HG02973 (cell line): Measurements from ENCODE around the gene RNF225.
"Not testable (repeated sequence)": the region's sequence is repeated elsewhere in the genome, so short reads cannot be mapped to it uniquely, and the experiment has no call there.

Experiments
- ATAC-seq: cut with Tn5 transposase; IDR thresholded peaks from one replicate; pipeline ENCODE4 v1.9.1; 2021; ENCODE audit warnings: moderate library complexity; ENCODE audit not compliant: unreplicated experiment

The RNF225 gene

DNA sequence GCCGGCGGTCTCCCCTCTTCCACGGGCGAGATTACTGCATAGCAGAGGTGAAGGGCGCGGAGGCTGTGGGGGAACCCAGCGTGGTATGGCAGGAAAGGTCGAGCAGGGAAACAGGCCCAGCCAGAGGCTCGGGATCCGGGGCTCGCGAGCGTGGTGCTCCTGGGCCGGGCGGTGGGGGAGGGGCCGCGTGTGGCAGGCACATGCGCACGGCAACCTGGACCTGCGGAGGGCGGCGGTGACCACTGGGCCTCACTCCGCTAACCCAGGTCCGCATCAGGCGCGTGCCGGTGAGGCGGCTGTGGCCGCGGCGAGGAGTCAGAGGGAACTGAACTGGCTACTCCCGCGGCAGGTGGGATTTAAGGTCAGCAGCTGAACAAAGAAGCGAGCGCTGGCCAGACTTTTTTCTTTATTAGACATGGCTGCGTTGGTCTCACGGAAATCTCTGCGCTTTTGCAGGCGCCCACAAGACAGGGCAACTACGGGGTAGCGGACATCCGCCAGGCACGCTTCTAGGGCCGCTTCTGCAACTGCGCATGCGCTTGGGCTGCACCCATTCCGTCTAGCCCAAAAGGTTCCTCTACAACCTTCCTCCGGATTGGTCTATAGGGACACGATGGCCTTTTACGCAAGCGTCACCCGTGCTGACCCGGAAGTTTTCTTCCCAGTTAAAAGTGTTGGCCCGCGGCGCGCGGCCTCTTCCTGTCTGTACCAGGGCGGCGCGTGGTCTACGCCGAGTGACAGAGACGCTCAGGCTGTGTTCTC is 8.7 kb upstream of the RNF225 start, which contains the start of gene RPS5:
RPS5 (plus strand) TSS at position 694 of the 762 bp plus-strand sequence. CDS start 869 bp downstream, outside the sequence.
- peak; percentile 77 for ATAC-seq

DNA sequence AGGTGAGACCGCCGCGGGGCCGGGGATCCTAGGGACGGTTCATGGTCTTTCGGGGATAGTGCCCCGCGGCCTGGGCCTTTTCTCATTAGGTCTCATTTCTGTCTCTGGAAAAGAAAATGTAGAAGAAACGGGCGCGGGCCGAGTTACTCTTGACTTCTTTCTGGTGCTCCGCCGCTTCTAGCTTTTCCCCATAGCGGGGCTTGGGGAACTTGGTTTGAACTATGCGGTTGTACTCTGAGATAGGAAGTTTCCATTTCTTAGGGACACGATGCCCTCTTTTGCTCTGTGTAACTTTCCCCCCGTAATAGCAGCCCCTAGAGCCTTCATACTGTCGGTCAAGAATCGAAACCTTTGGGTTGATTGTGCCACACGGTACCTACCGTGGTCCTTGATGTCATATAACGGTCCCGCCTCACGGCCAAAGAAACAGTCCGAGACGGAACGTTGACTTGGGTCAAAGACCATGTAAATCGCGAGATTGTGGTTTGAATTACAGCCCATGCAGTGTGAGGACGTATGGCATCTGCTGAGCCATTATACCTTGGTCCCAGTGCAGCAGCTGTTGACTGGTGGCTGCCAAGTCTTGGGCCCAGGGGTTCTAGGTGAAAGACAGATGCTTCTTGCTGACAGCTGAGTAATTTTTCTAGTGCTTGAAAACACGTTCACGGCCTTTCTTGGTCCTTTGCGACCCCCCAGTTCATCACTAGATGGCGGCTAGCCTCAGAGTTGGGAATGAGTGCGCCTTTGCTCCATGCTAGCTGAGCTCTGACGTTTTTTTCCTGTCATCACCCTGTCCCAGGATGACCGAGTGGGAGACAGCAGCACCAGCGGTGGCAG is 7.9 kb upstream of the RNF225 start:
- ATAC-seq, result no peak

DNA sequence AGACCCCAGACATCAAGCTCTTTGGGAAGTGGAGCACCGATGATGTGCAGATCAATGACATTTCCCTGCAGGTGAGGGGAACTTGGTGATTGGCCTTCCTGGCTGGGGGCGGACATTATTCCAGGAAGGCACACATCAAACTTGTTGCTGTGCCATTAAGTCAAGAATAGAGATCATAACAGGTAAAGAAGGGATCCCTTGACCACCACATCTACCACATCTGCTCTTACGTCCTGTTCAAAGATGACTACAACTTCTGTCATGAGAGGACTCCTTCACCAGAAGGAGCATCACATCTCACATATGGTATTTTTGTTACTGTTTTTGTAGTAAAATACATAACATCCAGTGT is 7.3 kb upstream of the RNF225 start:
- ATAC-seq, result no peak

DNA sequence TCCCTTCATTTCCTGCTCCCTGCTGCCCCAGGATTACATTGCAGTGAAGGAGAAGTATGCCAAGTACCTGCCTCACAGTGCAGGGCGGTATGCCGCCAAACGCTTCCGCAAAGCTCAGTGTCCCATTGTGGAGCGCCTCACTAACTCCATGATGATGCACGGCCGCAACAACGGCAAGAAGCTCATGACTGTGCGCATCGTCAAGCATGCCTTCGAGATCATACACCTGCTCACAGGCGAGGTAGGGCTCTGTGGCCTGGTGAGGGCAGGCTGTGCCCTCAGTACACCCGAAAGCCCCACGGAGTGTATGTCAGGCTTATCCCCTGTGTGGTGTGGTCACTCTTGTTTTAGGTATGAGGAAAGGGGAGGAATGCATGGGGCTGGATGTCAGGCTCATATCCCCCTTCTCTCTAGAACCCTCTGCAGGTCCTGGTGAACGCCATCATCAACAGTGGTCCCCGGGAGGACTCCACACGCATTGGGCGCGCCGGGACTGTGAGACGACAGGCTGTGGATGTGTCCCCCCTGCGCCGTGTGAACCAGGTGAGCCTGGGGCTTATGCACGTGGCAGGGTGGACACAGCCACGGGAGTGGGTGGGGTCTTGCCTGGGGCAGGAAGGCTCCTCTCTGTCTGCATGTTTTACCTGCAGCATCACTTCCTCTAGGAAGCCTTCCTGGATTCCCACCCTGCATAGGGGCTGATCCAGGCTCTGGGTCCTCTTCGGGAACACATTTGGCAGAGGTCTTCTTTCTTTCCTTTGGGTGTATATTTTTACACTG is 2.3 kb upstream of the RNF225 start:
- no peak for ATAC-seq

DNA sequence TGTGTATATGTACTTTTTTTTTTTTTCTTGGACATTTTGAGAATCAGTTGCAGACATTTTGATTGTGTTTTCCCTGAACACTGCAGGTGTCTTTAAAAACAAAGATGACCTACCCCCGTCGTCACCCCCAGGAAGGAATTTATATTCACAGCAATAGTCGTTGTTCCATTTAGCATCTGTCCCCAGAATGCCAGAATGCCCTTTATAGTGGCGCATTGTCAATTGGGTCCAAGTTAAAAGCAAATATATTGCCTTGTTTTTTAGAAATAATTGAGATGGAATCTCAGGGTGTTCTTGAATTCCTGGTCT is 1.8 kb upstream of the RNF225 start:
- ATAC-seq, result no peak

DNA sequence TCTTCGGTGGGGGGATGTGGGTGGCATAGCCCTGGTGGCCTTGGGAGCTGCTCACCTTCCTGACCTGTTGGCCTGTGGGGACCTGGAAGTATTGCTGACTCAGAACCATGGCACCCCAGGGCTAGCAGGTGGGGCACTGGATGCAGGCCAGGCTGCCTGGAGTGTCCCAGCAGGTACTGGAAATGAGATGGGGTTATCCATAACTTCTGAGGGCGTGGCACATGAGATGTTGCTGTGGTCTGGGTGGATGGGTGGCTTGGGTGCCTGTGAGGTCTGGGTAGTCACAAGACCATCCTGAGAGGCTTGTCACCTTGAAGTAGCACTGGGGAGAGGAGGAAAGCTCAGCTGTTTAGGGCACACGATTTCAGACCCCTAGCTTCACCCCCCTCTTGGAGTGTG is 636 bp upstream of the RNF225 start:
- no peak for ATAC-seq

DNA sequence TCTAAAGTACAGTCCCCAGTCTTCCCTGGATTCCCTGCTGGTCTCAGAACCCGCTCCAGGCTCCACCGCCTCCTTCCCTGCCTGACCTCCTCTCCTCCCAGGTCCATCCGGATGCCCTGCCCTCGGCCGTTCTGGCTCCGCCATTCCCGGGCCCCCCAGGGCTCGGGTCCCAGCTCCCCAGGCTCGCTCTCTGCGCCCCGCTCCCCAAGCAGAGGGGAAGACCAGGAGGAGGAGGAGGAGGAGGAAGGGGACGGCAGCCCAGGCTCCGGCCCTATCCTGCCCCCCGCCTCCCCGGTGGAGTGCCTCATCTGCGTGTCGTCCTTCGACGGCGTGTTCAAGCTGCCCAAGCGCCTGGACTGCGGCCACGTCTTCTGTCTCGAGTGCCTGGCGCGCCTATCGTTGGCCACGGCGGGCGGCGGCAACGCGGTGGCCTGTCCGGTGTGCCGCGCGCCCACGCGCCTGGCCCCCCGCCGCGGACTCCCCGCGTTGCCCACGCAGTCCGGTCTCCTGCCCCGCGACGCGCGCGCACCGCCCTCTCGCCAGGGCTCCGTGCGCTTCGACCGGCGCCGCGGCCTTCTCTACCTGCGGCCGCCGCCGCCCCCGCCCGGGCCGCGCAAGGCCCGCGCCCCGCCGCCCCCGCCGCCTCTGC is 647 bp downstream of the RNF225 start:
- ATAC-seq, result no peak

DNA sequence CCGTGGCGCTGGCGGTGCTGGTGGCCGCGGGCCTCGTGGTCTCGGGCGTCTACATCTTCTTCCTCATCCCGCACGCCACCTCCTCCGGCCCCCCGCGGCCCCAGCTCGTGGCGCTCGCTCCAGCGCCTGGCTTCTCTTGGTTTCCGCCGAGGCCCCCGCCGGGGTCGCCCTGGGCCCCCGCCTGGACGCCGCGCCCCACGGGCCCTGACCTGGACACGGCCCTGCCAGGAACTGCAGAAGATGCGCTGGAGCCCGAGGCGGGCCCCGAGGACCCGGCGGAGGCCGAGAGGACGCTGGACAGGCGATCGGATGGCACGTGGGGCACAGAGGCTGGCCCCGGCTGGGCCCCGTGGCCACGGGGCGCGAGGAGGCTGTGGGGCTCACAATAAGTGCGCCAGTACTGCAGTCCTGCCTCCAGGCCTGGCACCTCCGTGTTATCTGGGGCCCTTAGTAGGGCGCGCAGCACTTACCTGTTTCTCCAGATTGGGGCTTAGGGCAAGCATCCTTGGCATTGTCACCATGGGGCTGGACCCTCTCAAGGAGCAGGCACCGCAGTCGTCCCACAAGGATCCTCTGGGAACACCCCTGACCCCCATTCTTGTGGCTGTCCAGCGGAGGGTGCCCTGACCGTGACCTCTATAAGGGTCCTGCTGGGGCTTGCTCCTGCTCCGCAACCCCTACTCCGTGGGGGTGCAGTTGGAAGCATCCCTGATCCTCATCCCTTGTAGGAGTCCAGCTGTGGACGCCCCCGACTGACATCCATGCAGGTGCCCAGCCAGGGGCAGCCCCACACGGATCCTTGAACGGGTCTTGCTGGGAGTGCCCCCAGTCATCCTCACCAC is 1.5 kb downstream of the RNF225 start:
- ATAC-seq, result no peak

DNA sequence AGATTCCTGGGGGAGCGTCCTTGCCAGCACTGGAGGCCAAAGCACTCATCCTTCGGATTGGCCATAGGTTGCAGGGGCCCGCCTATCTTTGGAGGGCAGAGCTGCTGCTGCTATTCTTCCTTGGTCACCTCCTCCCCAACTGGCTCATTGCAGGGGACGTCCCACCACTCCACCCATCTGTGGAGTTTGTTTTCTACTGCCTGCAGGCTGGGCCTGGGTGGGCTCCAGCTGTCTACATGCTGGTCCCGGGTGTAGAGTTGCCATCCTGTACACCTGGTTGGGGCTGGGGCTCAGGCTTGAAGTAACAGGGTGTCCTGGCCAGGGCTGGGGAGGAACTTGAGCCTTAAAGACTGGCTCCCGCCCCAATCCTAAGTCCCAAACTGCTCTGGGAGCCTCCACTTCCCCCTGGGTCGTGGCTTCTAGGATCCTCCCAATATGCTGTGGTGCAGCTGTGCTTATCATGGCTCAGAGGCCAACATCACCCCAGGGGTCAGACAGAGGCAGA is 2.1 kb downstream of the RNF225 start:
- no peak for ATAC-seq

DNA sequence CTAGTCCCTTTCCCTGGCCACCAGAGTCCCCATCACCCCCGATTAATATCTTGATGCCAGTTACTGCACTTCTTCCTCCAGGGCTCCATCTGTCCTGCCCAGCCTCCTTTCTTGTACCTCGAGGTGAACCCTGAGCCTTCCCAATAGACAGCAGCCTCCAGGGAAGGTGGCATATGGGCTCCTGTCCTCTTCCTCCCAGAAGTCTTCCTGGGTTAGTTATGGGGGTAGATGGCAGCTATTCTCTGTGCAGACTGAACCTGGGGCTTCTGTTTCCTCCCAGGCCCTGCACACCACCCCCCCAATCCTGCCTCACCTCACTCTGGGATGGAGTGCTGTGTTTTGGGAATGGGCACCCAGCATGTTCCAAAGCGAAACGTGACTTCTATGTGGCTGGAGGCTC is 2.6 kb downstream of the RNF225 start:
- ATAC-seq, result no peak

DNA sequence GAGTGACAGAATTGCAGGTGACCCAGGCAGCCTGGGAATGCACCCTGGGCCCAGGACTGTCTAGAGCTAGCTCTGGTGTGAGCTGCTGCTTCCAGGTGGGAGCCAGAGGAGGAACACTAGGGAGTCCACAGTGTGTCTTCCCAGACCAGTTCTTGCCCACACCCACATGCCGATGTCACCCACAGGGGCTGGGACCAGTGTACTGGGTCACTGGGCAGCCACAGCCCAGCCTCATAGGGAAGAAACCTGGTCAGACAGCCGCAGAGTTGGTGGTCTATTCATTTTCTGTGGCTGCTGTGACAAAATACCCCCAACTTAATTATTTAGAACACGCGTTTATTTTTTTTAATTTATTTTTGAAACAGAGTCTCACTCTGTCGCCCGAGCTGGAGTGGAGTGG is 3.1 kb downstream of the RNF225 start:
- ATAC-seq, result no peak

DNA sequence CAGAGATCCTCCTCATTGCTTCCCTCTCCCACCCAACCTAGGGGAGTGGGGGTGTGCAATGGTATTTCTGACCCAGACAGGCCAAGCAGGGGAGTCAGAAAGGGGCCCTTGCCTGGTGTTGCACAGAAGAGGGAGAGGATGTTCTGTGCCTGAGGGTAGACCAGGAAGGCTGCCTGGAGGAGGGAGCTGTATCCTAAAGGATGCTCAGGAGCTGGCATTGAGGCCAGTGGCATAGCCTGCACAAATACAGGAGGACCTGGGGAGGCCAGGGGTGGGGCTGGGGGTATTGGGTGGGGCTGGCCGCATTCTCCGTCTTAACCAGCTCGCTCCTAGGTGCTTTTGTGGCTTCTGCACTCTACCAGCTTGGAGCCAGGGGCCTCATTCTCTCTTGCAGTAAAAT is 4.4 kb downstream of the RNF225 start:
- ATAC-seq, result no peak

DNA sequence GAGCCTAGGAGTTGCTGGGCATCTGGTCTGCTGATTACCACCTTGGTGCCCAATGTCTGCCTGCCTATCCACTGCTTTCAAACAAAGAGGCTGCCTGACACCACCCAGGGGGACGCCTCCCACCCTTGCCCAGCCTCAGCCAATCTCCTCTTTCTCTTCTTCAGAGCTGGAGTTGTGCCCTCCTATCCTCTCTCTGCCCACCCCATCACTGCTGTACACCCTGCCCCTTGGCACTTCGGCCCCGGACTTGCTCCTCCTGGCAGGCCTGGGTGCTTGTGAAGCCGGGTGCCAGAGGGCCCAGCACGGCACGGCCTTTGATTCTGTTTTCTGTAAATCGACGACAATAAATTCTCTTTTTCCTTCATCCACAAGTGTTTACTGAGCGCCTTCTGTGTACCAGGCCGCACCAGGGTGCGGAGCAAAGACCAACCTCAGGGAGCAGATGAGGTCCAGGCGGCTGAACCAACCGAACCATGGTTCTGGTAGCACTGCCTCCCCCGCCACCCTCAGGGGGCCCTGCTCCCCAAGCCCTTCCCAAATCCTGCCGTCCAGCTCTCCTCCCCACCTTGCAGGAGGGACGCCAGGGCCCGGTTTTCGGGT is 5.0 kb downstream of the RNF225 start:
- no peak for ATAC-seq

DNA sequence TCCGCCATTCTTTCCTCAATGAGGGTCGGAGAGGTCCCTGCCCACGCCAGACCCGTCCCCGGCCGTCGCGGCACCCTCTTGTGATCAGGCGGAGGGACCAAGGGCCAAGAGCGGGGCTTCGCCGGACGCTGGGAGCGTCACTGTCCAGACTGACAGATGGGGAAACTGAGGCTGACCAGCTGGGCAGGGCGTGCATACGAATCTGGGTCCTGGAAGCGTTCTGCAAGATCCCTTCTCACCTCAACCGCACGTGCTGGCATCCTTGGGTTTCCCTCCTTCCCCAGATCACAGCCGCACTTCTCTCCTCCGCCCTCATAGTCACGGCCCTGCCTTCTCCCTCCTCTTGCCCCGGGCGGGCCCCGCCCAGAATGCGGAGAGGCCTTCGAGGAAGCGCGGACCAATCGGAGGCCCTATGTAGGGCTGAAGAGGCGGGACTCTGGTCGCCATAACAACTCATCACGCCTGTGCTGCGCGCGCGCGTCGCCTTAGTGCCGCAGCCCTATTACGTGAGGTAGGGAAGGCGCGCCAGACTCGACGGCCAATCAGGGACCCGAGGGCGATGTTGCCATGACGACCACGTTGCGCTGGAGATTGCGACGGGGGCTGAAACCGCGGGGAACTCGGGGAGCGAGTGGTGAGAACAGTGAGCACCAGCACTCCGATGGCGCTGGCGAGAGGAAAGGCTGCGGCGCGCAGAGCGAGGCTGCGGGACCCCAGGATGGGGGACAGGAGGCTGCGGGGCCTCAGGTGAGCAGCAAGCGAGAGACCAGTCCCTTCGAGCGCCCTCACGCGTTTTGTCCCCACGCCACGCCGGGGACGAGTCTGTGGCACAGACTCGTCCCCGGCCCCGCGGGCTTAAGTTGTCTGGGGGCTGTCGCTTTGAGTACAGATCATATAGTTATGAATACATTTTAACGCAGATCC is 5.7 kb downstream of the RNF225 start:
- ATAC-seq, result peak; percentile 94

DNA sequence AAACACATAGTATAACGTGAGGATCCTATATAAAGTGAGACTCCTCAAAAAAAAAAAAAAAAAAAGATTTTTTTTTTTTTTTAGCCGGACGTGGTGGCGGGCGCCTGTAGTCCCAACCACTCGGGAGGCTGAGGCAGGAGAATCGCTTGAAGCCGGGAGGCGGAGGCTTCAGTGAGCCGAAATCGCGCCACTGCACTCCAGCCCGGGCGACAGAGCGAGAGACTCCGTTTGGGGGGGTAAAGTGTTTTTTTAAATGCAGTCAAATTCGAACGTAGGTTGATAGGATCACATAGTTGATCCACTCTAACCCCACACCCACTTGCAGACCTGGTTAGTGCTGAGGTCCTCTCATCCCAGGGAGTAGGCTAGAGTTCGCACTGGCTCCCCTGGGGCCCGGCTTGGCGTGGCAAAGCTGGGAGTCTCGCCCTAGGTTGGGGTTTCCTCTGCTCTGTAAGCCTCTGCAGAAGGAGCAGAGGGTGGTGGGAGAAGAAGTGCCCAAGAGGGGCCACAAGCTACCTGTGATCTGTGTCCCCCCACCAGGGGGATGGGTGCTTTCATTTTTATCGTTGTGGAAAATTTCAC is 6.5 kb downstream of the RNF225 start:
- ATAC-seq, result no peak

DNA sequence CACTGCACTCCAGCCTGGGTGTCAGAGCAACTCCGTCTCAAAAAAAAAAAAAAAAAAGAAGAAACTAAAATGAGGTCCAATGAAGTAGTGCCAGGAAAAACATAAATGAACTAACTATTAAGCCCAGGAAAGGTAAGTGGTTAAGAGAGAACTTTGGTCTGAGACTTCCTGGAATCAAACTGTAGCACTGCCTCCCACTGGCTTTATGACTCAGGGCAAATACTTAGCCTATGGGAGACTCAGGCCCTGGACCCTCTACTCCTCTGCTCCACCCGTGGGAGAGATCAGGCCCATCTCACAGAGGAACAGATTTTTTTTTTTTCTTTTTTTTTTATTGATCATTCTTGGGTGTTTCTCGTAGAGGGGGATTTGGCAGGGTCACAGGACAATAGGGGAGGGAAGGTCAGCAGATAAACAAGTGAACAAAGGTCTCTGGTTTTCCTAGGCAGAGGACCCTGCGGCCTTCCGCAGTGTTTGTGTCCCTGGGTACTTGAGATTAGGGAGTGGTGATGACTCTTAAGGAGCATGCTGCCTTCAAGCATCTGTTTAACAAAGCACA is 8.5 kb downstream of the RNF225 start:
- ATAC-seq, result not testable (repeated sequence)

DNA sequence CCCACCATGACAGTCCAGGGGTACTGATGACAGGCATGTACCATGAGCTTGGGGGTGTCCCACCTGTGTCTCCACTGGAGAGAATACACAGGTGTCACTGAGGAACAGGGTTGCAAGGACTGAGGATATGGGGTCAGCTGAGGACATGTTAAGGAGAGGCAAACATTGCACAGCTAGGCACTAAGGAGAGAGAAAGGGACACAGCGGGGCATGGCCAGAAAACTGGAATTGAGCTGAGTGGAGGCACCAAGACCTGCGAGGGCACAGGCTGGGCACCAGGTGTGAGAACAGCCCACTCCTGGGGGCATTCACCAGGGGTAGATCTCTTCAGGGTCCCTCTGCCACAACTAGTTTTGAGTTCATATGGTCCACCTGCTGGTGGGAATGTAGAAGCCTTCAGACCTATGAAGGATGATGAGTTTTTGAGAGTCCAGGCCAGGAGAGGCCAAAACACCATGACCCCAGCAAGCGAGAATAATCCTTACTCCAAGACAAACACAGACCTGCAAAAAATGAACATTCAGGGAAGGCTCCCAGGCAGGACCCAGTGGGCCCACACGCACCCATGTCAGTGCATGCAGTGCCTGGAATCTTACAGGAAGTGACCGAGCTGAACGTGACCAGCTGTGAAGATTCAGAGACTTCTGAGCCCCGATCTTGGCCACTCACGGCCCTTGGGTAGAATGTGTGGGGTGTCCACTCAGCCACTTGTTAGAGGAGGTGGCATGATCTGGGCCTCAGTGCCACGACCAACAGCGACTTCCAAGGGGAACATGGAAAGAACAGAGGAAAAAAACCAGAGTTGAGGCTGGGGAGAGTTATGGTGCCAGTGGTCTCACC is 11.6 kb downstream of the RNF225 start:
- ATAC-seq, result no peak
